ENCODE data around the gene GPC6.

GPC6 gene

DNA sequence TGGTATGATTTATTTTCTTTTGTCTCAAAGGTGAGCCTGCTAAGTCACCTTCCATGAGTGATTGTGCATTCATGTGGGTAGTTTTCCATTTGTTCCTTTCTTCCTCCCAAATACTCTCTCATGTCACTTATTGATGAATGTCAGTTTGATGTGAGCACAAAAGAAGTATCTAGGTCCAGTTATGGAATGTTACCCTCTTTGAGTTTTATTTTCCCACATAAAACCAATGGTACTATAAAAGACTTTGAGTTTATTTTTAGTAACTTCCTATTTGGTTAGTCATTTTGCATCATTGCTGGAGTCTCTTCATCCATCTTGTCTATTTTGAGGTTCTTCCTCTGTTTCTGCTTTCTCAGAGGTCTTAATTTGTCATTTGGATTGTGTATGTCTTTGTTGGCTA is 321.3 kb downstream of the GPC6 start:
- Histone ChIP-seq H3K9me3 (ENCODE audit: control insufficient read depth in 2 of 2, low read length in 2 of 2) (no peaks in the 10 kb centered on the region), H3K4me1 (ENCODE audit: control insufficient read depth in 2 of 2, insufficient read depth in 2 of 2, low read length in 2 of 2) (no peaks in the 10 kb centered on the region), H3K27me3 (ENCODE audit: control insufficient read depth in 2 of 2, insufficient read depth in 2 of 2, low read length in 2 of 2) (no peaks in the 10 kb centered on the region), H3K9ac (ENCODE audit: low read depth in 1 of 2, low read length in 2 of 2) (no peak overlapping the region), H3K36me3 (ENCODE audit: control insufficient read depth in 2 of 2, insufficient read depth in 2 of 2, low read length in 2 of 2) (no peaks in the 10 kb centered on the region), H3K27ac (ENCODE audit: low read depth in 2 of 2, low read length in 2 of 2) (no peak overlapping the region), H3K4me3 (ENCODE audit: low read length in 2 of 2) (no peak overlapping the region)

DNA sequence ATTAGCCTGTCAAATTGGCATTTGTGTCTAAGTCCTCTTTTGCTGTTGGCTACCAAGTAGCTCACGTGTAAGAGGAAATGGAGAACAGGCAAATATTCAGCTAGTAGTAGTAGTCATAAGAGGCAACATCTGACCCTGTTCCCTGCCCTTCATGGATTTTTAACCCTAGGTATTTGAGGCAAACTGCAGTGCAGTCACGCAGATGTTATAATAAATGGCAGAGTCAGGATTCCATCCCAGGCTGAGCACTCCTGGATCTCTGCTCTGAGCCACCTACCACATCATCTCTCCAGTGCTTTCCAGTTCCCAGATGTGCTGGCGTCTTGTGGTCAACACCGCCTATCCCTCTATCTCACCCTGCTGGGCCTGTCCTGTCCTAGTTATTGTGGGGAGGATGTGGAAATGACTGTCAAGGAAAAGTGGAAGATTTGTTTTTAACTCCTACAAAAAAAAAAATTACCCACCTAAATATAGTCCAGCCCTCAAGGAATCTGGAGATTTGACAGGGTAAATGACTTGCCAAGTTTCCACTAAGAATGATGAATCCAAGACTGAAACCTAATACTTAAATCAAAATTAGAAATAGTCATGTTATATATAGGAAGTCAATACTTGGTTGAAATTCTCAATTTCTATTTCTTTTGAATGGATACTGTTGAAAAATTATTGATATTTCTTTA is 322.9 kb downstream of the GPC6 start:
- H3K9me3 ChIP-seq (ENCODE audit: control insufficient read depth in 2 of 2, low read length in 2 of 2) = no peaks in the 10 kb centered on the region
- H3K4me1 ChIP-seq (ENCODE audit: control insufficient read depth in 2 of 2, insufficient read depth in 2 of 2, low read length in 2 of 2) = no peaks in the 10 kb centered on the region
- H3K27me3 ChIP-seq (ENCODE audit: control insufficient read depth in 2 of 2, insufficient read depth in 2 of 2, low read length in 2 of 2) = no peaks in the 10 kb centered on the region
- H3K9ac ChIP-seq (ENCODE audit: low read depth in 1 of 2, low read length in 2 of 2) = no peak overlapping the region
- H3K27ac ChIP-seq (ENCODE audit: low read depth in 2 of 2, low read length in 2 of 2) = no peak overlapping the region
- H3K4me3 ChIP-seq (ENCODE audit: low read length in 2 of 2) = no peak overlapping the region
- H3K36me3 ChIP-seq (ENCODE audit: control insufficient read depth in 2 of 2, insufficient read depth in 2 of 2, low read length in 2 of 2) = no peaks in the 10 kb centered on the region

DNA sequence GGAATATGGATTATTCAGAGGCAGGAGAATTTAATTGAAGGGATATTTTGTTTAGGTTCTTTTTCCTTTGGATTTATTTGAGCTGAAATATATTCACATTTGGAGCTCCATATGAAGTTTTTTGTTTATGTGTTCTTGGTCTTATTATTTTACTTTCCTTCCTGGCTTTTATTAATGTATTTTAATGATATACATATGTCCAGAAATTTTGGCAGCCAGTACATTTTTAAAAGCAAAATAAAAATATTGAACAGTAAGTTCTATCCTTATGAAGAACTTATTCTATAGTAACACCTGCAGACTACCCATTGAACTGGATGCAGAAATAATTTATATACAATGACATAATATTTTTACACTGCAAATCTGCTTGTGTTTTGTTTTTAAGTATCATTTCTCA is 323.6 kb downstream of the GPC6 start:
- no peaks in the 10 kb centered on the region for H3K9me3 ChIP-seq (ENCODE audit: control insufficient read depth in 2 of 2, low read length in 2 of 2)
- H3K9ac ChIP-seq (ENCODE audit: low read depth in 1 of 2, low read length in 2 of 2) = no peak overlapping the region
- H3K36me3 ChIP-seq (ENCODE audit: control insufficient read depth in 2 of 2, insufficient read depth in 2 of 2, low read length in 2 of 2) = no peaks in the 10 kb centered on the region
- H3K4me3 ChIP-seq (ENCODE audit: low read length in 2 of 2) = no peak overlapping the region
- no peaks in the 10 kb centered on the region for H3K4me1 ChIP-seq (ENCODE audit: control insufficient read depth in 2 of 2, insufficient read depth in 2 of 2, low read length in 2 of 2)
- H3K27me3 ChIP-seq (ENCODE audit: control insufficient read depth in 2 of 2, insufficient read depth in 2 of 2, low read length in 2 of 2) = no peaks in the 10 kb centered on the region
- H3K27ac ChIP-seq (ENCODE audit: low read depth in 2 of 2, low read length in 2 of 2) = no peak overlapping the region

DNA sequence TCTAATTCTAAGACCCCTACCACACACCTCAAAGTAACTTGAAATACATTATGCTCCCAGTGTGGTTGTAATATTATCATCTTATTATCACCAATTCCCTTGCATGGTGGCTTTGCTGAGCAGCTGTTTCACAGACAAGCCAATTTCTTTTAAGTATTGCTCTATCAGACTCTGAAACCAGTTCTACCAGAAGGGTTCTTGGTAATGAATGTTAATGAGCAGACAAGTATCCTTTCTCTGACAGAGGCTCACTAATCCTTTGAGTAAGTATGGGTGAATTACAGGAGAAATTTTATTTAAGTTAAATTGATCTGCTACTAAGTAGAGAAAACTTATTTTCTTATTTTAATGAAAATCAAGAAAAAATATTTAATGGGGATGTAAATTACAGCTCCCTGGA is 326.0 kb downstream of the GPC6 start:
- Histone ChIP-seq H3K4me1 (ENCODE audit: control insufficient read depth in 2 of 2, insufficient read depth in 2 of 2, low read length in 2 of 2) (no peaks in the 10 kb centered on the region), H3K36me3 (ENCODE audit: control insufficient read depth in 2 of 2, insufficient read depth in 2 of 2, low read length in 2 of 2) (no peaks in the 10 kb centered on the region), H3K9me3 (ENCODE audit: control insufficient read depth in 2 of 2, low read length in 2 of 2) (no peaks in the 10 kb centered on the region), H3K9ac (ENCODE audit: low read depth in 1 of 2, low read length in 2 of 2) (no peak overlapping the region), H3K27ac (ENCODE audit: low read depth in 2 of 2, low read length in 2 of 2) (no peak overlapping the region), H3K27me3 (ENCODE audit: control insufficient read depth in 2 of 2, insufficient read depth in 2 of 2, low read length in 2 of 2) (no peaks in the 10 kb centered on the region), H3K4me3 (ENCODE audit: low read length in 2 of 2) (no peak overlapping the region)

DNA sequence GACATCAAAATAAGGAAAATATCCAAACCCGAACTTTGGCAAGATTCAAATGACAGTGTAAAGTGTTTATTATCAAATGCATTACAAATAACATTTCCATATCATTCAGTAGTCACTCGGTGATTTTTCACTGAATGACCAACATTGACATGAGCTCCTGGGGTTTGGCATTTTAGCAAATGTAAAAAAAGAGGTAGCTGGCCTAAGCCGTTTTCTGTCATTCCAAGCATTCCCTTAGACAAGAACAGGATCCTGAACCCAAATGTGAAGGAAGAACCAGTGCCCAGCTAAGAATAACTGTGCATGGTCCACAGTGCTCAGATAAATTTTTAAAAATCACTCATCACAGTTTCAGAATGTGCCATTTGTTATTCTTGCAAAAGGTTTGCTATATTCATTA is 327.9 kb downstream of the GPC6 start:
- Histone ChIP-seq H3K4me1 (ENCODE audit: control insufficient read depth in 2 of 2, insufficient read depth in 2 of 2, low read length in 2 of 2) (no peaks in the 10 kb centered on the region), H3K27me3 (ENCODE audit: control insufficient read depth in 2 of 2, insufficient read depth in 2 of 2, low read length in 2 of 2) (no peaks in the 10 kb centered on the region), H3K9me3 (ENCODE audit: control insufficient read depth in 2 of 2, low read length in 2 of 2) (no peaks in the 10 kb centered on the region), H3K9ac (ENCODE audit: low read depth in 1 of 2, low read length in 2 of 2) (no peak overlapping the region), H3K27ac (ENCODE audit: low read depth in 2 of 2, low read length in 2 of 2) (no peak overlapping the region), H3K36me3 (ENCODE audit: control insufficient read depth in 2 of 2, insufficient read depth in 2 of 2, low read length in 2 of 2) (no peaks in the 10 kb centered on the region), H3K4me3 (ENCODE audit: low read length in 2 of 2) (no peak overlapping the region)

DNA sequence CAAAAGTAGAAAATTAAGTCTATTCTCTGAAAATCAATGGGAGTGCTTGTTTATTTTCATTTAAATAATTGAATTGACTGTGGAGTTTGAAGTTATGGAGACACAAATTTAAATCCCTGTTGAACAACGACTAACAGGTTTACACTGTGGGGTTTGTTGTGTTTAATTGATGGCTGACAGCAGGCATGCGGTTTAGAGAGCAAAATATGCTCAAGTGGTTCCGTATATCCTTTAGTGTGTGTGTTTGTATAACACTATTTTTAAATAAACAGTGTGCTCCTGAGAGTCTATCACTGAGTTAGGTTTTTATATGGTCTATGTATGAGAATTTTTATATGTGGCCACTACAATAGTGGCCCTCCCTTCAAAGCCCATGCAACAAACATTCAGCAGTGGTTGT is 332.0 kb downstream of the GPC6 start:
- Histone ChIP-seq H3K4me1 (ENCODE audit: control insufficient read depth in 2 of 2, insufficient read depth in 2 of 2, low read length in 2 of 2) (no peaks in the 10 kb centered on the region), H3K9me3 (ENCODE audit: control insufficient read depth in 2 of 2, low read length in 2 of 2) (no peaks in the 10 kb centered on the region), H3K9ac (ENCODE audit: low read depth in 1 of 2, low read length in 2 of 2) (no peak overlapping the region), H3K36me3 (ENCODE audit: control insufficient read depth in 2 of 2, insufficient read depth in 2 of 2, low read length in 2 of 2) (no peaks in the 10 kb centered on the region), H3K27ac (ENCODE audit: low read depth in 2 of 2, low read length in 2 of 2) (no peak overlapping the region), H3K4me3 (ENCODE audit: low read length in 2 of 2) (no peak overlapping the region), H3K27me3 (ENCODE audit: control insufficient read depth in 2 of 2, insufficient read depth in 2 of 2, low read length in 2 of 2) (no peaks in the 10 kb centered on the region)

DNA sequence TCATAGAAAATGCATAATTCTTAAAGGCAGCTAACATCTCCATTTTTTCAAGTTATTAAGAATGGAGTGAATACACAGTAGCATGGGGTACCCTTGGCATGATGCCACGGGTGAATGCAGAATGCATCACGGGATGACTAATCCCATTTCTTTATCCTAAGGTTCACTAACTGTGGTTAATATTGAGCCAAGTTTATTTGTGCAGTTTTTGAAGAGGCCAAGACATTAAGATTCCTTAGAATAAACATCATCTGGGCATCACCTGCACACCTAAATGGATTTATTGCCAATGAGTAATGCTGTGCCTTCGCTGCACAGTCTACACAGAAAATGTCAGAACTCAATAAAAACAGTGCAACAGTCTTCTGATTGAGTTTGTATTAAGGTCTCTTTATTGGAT is 333.1 kb downstream of the GPC6 start:
- H3K27me3 ChIP-seq (ENCODE audit: control insufficient read depth in 2 of 2, insufficient read depth in 2 of 2, low read length in 2 of 2) = no peaks in the 10 kb centered on the region
- H3K27ac ChIP-seq (ENCODE audit: low read depth in 2 of 2, low read length in 2 of 2) = no peak overlapping the region
- H3K4me3 ChIP-seq (ENCODE audit: low read length in 2 of 2) = no peak overlapping the region
- no peaks in the 10 kb centered on the region for H3K9me3 ChIP-seq (ENCODE audit: control insufficient read depth in 2 of 2, low read length in 2 of 2)
- H3K9ac ChIP-seq (ENCODE audit: low read depth in 1 of 2, low read length in 2 of 2) = no peak overlapping the region
- H3K36me3 ChIP-seq (ENCODE audit: control insufficient read depth in 2 of 2, insufficient read depth in 2 of 2, low read length in 2 of 2) = no peaks in the 10 kb centered on the region
- H3K4me1 ChIP-seq (ENCODE audit: control insufficient read depth in 2 of 2, insufficient read depth in 2 of 2, low read length in 2 of 2) = no peaks in the 10 kb centered on the region

DNA sequence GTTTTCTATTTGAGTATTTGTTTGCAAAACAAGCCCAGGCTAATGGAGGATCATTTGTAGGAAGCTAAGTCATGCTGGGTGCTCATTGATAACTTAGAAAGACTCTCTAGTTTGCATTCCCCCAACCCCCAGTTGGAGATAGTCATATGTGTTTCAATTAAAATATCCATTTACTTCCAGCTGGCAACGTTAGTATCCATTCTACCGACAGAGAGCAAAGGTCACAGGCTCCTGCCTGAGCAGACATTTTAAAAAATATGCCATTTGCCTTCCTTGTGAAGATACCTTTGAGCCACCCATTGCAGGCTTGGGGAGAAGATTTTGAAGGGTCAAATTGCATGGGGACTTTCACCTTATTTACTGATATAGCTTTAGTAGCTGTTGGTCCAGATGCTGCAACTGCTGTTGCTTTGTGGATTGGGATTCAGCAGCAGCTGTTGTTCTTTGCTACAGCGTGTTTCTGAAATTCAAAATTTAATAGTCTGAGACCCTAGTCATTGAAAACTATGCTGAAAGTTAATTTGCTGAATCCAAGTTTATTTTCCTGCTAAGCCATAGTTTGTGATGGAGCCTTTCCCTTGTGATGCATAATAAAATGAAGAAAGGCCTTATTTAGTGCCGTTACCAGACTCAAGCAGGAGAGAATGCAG is 335.1 kb downstream of the GPC6 start:
- Histone ChIP-seq H3K9me3 (ENCODE audit: control insufficient read depth in 2 of 2, low read length in 2 of 2) (no peaks in the 10 kb centered on the region), H3K4me3 (ENCODE audit: low read length in 2 of 2) (no peak overlapping the region), H3K27ac (ENCODE audit: low read depth in 2 of 2, low read length in 2 of 2) (no peak overlapping the region), H3K36me3 (ENCODE audit: control insufficient read depth in 2 of 2, insufficient read depth in 2 of 2, low read length in 2 of 2) (no peaks in the 10 kb centered on the region), H3K9ac (ENCODE audit: low read depth in 1 of 2, low read length in 2 of 2) (no peak overlapping the region), H3K4me1 (ENCODE audit: control insufficient read depth in 2 of 2, insufficient read depth in 2 of 2, low read length in 2 of 2) (no peaks in the 10 kb centered on the region), H3K27me3 (ENCODE audit: control insufficient read depth in 2 of 2, insufficient read depth in 2 of 2, low read length in 2 of 2) (no peaks in the 10 kb centered on the region)

DNA sequence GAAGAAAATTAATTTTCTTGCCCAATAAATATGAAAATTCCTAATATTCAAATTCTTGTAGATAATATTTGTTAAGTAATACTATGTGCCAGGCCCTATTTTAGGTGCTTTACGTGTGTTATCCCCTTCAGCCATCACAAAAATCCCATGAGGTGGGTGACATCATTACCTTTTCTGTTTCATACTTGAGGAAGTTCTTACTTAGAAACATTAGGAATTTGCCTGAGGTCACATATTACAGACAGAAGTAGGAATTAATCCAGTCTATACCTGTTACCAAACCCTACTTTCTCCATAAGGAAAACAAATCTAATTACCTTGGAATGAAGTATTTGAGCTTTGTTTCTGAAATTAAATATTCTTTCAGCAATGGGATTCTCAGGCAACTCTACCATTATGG is 336.1 kb downstream of the GPC6 start:
- H3K27me3 ChIP-seq (ENCODE audit: control insufficient read depth in 2 of 2, insufficient read depth in 2 of 2, low read length in 2 of 2) = no peaks in the 10 kb centered on the region
- H3K4me3 ChIP-seq (ENCODE audit: low read length in 2 of 2) = no peak overlapping the region
- H3K4me1 ChIP-seq (ENCODE audit: control insufficient read depth in 2 of 2, insufficient read depth in 2 of 2, low read length in 2 of 2) = no peaks in the 10 kb centered on the region
- no peaks in the 10 kb centered on the region for H3K9me3 ChIP-seq (ENCODE audit: control insufficient read depth in 2 of 2, low read length in 2 of 2)
- no peaks in the 10 kb centered on the region for H3K36me3 ChIP-seq (ENCODE audit: control insufficient read depth in 2 of 2, insufficient read depth in 2 of 2, low read length in 2 of 2)
- H3K9ac ChIP-seq (ENCODE audit: low read depth in 1 of 2, low read length in 2 of 2) = no peak overlapping the region
- no peak overlapping the region for H3K27ac ChIP-seq (ENCODE audit: low read depth in 2 of 2, low read length in 2 of 2)

DNA sequence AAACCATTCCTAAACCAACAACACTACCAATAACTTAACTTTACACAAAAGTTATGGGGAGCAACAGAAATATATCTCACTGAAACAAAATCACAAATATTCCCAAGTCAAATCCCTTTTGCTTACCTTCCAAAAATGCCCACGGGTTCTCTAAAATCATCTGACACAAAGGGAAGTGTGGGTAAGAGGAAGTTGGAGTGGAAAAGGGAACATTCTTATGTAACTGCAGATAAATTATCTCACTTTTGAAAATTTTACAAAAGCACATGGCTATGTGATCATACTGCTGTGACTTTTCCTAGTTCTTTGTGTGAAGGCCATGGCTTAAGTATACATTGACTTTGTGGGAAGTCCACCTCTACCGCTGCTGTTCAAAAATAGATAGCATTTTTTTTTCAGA is 350.5 kb downstream of the GPC6 start:
- no peak overlapping the region for H3K9ac ChIP-seq (ENCODE audit: low read depth in 1 of 2, low read length in 2 of 2)

More for the DNA sequence above, 350.5 kb downstream of the GPC6 start:
- H3K27me3 ChIP-seq (ENCODE audit: control insufficient read depth in 2 of 2, insufficient read depth in 2 of 2, low read length in 2 of 2) = no peaks in the 10 kb centered on the region
- no peaks in the 10 kb centered on the region for H3K9me3 ChIP-seq (ENCODE audit: control insufficient read depth in 2 of 2, low read length in 2 of 2)
- no peaks in the 10 kb centered on the region for H3K4me1 ChIP-seq (ENCODE audit: control insufficient read depth in 2 of 2, insufficient read depth in 2 of 2, low read length in 2 of 2)
- no peak overlapping the region for H3K27ac ChIP-seq (ENCODE audit: low read depth in 2 of 2, low read length in 2 of 2)
- no peaks in the 10 kb centered on the region for H3K36me3 ChIP-seq (ENCODE audit: control insufficient read depth in 2 of 2, insufficient read depth in 2 of 2, low read length in 2 of 2)
- H3K4me3 ChIP-seq (ENCODE audit: low read length in 2 of 2) = no peak overlapping the region
